ENCODE data around the gene SCD5. TPM values are rescaled to one million over a fixed set of nuclear protein-coding genes. Genes with fewer than 3 reads are reported as not detected.

The SCD5 gene
- total RNA-seq, 1 donor: 6.9 TPM

- no peak overlapping the region for H3K4me3 ChIP-seq (ENCODE audit: low read depth, low read length)
- DNase-seq (ENCODE audit: low read depth): no peak
- TF ChIP-seq CTCF (IDR thresholded peaks at IDR 0.05; ENCODE audit: insufficient read depth, low read depth, low read length): no peak
These were observed 19.6 kb downstream of the SCD5 start for GRCh38 chr4:82779032-82779431.

GRCh38 chr4:82777857-82778525 lies 20.6 kb downstream of the SCD5 start:
- no peak for DNase-seq (ENCODE audit: low read depth)
- no peak overlapping the region for H3K4me3 ChIP-seq (ENCODE audit: low read depth, low read length)
- no peak for TF ChIP-seq CTCF (IDR thresholded peaks at IDR 0.05; ENCODE audit: insufficient read depth, low read depth, low read length)

GRCh38 chr4:82776925-82777542 lies 21.6 kb downstream of the SCD5 start:
- peak; percentile 29 for DNase-seq (ENCODE audit: low read depth)
- H3K4me3 ChIP-seq (ENCODE audit: low read depth, low read length): no peak overlapping the region
- TF ChIP-seq CTCF (IDR thresholded peaks at IDR 0.05; ENCODE audit: insufficient read depth, low read depth, low read length): no peak

- TF ChIP-seq CTCF (IDR thresholded peaks at IDR 0.05; ENCODE audit: insufficient read depth, low read depth, low read length): no peak
- no peak overlapping the region for H3K4me3 ChIP-seq (ENCODE audit: low read depth, low read length)
These were observed 23.4 kb downstream of the SCD5 start for GRCh38 chr4:82775243-82775642.

GRCh38 chr4:82774711-82775171 lies 23.9 kb downstream of the SCD5 start:
- H3K4me3 ChIP-seq (ENCODE audit: low read depth, low read length): no peak overlapping the region
- no peak for DNase-seq (ENCODE audit: low read depth)
- no peak for TF ChIP-seq CTCF (IDR thresholded peaks at IDR 0.05; ENCODE audit: insufficient read depth, low read depth, low read length)

More at GRCh38 chr4:82775243-82775642, 23.4 kb downstream of the SCD5 start:
- no peak for DNase-seq (ENCODE audit: low read depth)

- DNase-seq (ENCODE audit: low read depth): no peak
- TF ChIP-seq CTCF (IDR thresholded peaks at IDR 0.05; ENCODE audit: insufficient read depth, low read depth, low read length): no peak
- no peak overlapping the region for H3K4me3 ChIP-seq (ENCODE audit: low read depth, low read length)
These were observed 25.5 kb downstream of the SCD5 start for GRCh38 chr4:82773057-82773456.

All from fibroblast of villous mesenchyme (primary cell).